Left lung (tissue), 10 donors: Measurements from ENCODE around the gene RAPGEF4. TPM values are rescaled to one million over a fixed set of nuclear protein-coding genes. Genes with fewer than 3 reads are reported as not detected.

Source experiments
- ATAC-seq: fragments of 200-7000 bp; cut with Tn5 transposase; one replicate; pipeline ENCODE4 v1.9.1; 2020; ENCODE audit warnings: moderate library complexity
- DNase-seq, 4 donors: peaks; one replicate each; pipeline ENCODE4 v3.0.0-alpha.2; 2013 to 2020
- H3K27ac ChIP-seq, 2 donors: fragments of 200-600 bp; sonication (generic) in 1 of 2; one replicate each; pipeline versions ENCODE4 v1.5.0 to v1.8.0; 2020 to 2021
- H3K27me3 ChIP-seq, 2 donors: fragments of 200-600 bp; sonication (generic) in 1 of 2; one replicate each; pipeline versions ENCODE4 v1.5.0 to v1.8.0; 2020 to 2021
- H3K36me3 ChIP-seq, 2 donors: fragments of 200-600 bp; sonication (generic) in 1 of 2; one replicate each; pipeline versions ENCODE4 v1.5.0 to v1.8.0; 2020 to 2021
- H3K4me1 ChIP-seq, 2 donors: fragments of 200-600 bp; one replicate each; pipeline ENCODE4 v1.8.0; 2021
- H3K4me3 ChIP-seq, 2 donors: fragments of 200-600 bp; sonication (generic) in 1 of 2; one replicate each; pipeline versions ENCODE4 v1.5.0 to v1.8.0; 2020 to 2021; ENCODE audit warnings: mild to moderate bottlenecking in 1 of 2
- H3K9me3 ChIP-seq, 2 donors: fragments of 200-600 bp; sonication (generic) in 1 of 2; one replicate each; pipeline versions ENCODE4 v1.5.0 to v1.8.0; 2020 to 2021
- intact Hi-C, 2 donors: fragments of 100-400 bp; cut with DNase I; formaldehyde crosslinking; loops; one replicate each; pipeline versions ENCODE4 v1.11.2 to v1.14.2; 2022
- polyA plus RNA-seq, 6 donors: library from polyadenylated mRNA; unstranded; fragments of 120-200 nt; gene quantifications; one replicate each; pipeline ENCODE4 v1.2.1, GENCODE V29; 2013; ENCODE audit not compliant: insufficient read length in 6 of 6
- total RNA-seq, 2 donors: library from RNA; stranded (reverse); fragmentation: NEBNext Ultra II Directional; extraction: Animal tissue kit (Norgen Biotek cat#: 25700); gene quantifications; one replicate each; pipeline ENCODE4 v1.2.1, GENCODE V29; 2021
- TF ChIP-seq, protein P1 (sequence below), 2 donors: fragments of 200-600 bp; sonication (generic) in 1 of 2; IDR thresholded peaks; one replicate each; pipeline versions ENCODE4 v1.5.0 to v1.8.0; 2021; ENCODE audit warnings: antibody characterized with exemption in 2 of 2
- donor health status: DM: no; HTN: yes; CAD: no.
- donor health status: DM: no; HTN: no; CAD: no.

Gene RAPGEF4
- total and polyA plus RNA-seq, 8 donors: 9.1 to 16.2 (median 11.8) TPM

- H3K27me3 ChIP-seq: no peaks in the 10 kb centered on the region
- no peaks in the 10 kb centered on the region for H3K9me3 ChIP-seq
- intact Hi-C loops: no loop called here
- TF ChIP-seq, protein P1, sequence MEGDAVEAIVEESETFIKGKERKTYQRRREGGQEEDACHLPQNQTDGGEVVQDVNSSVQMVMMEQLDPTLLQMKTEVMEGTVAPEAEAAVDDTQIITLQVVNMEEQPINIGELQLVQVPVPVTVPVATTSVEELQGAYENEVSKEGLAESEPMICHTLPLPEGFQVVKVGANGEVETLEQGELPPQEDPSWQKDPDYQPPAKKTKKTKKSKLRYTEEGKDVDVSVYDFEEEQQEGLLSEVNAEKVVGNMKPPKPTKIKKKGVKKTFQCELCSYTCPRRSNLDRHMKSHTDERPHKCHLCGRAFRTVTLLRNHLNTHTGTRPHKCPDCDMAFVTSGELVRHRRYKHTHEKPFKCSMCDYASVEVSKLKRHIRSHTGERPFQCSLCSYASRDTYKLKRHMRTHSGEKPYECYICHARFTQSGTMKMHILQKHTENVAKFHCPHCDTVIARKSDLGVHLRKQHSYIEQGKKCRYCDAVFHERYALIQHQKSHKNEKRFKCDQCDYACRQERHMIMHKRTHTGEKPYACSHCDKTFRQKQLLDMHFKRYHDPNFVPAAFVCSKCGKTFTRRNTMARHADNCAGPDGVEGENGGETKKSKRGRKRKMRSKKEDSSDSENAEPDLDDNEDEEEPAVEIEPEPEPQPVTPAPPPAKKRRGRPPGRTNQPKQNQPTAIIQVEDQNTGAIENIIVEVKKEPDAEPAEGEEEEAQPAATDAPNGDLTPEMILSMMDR (IDR thresholded peaks at IDR 0.05): no peak
- H3K4me1 ChIP-seq: no peaks in the 10 kb centered on the region
- H3K36me3 ChIP-seq: no peaks in the 10 kb centered on the region
- DNase-seq: no peak
- H3K27ac ChIP-seq: no peak overlapping the region
- ATAC-seq: no peak
- H3K4me3 ChIP-seq: no peak overlapping the region
Measured at GRCh38 chr2:172904236-172904635, 168.6 kb downstream of the RAPGEF4 start.

- Histone ChIP-seq H3K36me3 (no peaks in the 10 kb centered on the region), H3K4me1 (no peaks in the 10 kb centered on the region), H3K4me3 (no peak overlapping the region), H3K9me3 (no peaks in the 10 kb centered on the region), H3K27me3 (no peaks in the 10 kb centered on the region), H3K27ac (no peak overlapping the region)
- peak in 1 of 4 donors; percentile 41 for DNase-seq
- no peak for ATAC-seq
- intact Hi-C loops: no loop called here
- TF ChIP-seq, protein P1 (IDR thresholded peaks at IDR 0.05): no peak
Measured at GRCh38 chr2:172905937-172906811, 170.5 kb downstream of the RAPGEF4 start.

- H3K36me3 ChIP-seq: no peaks in the 10 kb centered on the region
- TF ChIP-seq, protein P1 (IDR thresholded peaks at IDR 0.05): no peak
- no peak overlapping the region for H3K4me3 ChIP-seq
- H3K9me3 ChIP-seq: no peaks in the 10 kb centered on the region
- no peaks in the 10 kb centered on the region for H3K4me1 ChIP-seq
- ATAC-seq: no peak
- intact Hi-C loops: no loop called here
- no peak for DNase-seq
- no peak overlapping the region for H3K27ac ChIP-seq
- H3K27me3 ChIP-seq: no peaks in the 10 kb centered on the region
Measured at GRCh38 chr2:172908275-172908674, 172.6 kb downstream of the RAPGEF4 start.

- no peak overlapping the region for H3K27ac ChIP-seq
- no peak for DNase-seq
- H3K4me3 ChIP-seq: no peak overlapping the region
Measured at GRCh38 chr2:172909454-172909853, 173.8 kb downstream of the RAPGEF4 start.

GRCh38 chr2:172912266-172912665 is 176.6 kb downstream of the RAPGEF4 start:
- Histone ChIP-seq H3K27ac (no peak overlapping the region), H3K4me3 (no peak overlapping the region), H3K27me3 (no peaks in the 10 kb centered on the region), H3K9me3 (no peaks in the 10 kb centered on the region), H3K4me1 (no peaks in the 10 kb centered on the region), H3K36me3 (no peaks in the 10 kb centered on the region)
- ATAC-seq: no peak
- TF ChIP-seq, protein P1 (IDR thresholded peaks at IDR 0.05): no peak
- no peak for DNase-seq
- intact Hi-C loops: no loop called here

More at GRCh38 chr2:172909454-172909853, 173.8 kb downstream of the RAPGEF4 start:
- no peaks in the 10 kb centered on the region for H3K36me3 ChIP-seq
- TF ChIP-seq, protein P1 (IDR thresholded peaks at IDR 0.05): no peak
- H3K4me1 ChIP-seq: no peaks in the 10 kb centered on the region
- no peaks in the 10 kb centered on the region for H3K9me3 ChIP-seq
- intact Hi-C loops: no loop called here
- no peak for ATAC-seq
- no peaks in the 10 kb centered on the region for H3K27me3 ChIP-seq
